ENCODE results near the gene INTS3. TPM values are rescaled to one million over a fixed set of nuclear protein-coding genes. Genes with fewer than 3 reads are reported as not detected.

Gene INTS3
- total and polyA plus RNA-seq, 2 donors (not counting 1 experiment from before 2014, with no cell fraction given), result 31.4 to 37.3 TPM

DNA sequence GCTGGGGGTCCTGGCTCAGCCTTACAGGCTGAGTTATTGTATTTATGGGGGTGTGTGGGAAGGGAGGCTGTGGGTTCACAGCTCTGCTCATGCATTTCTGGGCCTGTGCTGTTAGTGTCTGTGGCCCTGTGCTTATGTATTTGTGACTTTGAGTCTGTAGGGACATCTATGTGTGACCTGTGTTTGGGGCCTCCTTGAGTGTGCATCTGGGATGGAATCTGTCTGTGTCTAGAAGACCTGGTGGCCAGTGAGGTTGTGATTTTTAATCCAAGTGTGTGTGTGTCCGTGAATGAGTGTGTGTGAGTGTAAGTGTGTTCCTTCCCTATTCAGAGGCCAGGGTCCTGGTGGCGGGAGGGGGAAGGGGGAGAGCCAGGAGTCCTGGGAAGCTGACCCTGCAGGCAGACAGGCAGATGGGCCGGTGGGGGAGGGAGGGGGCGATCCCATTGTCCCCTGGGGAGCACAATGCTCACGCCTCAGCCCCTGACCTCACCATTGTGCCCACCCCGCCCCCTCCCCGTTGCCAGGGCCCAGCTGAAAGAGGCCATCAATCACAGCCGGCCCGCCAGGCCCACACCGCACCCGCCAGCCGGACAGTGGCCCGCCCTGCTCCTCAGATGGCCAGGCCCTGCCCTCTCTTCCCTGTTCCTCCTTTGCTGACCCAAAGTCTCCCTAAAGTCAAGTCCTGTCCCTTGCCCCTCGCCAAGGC is 66.9 kb downstream of the INTS3 start:
- H4K20me1 ChIP-seq (ENCODE audit: control insufficient read depth, extremely low read depth, insufficient read depth, low read length), result no peaks in the 10 kb centered on the region
- no peaks in the 10 kb centered on the region for H3K79me2 ChIP-seq (ENCODE audit: control insufficient read depth, insufficient read depth, low read length)
- no peak for DNase-seq (ENCODE audit: low read depth in 2 of 2)
- H3K4me1 ChIP-seq (ENCODE audit: control insufficient read depth, extremely low read depth, insufficient read depth, low read length), result peaks cover 16% of the 10 kb centered on the region
- H3K27ac ChIP-seq (ENCODE audit: insufficient read depth, low read length), result no peak overlapping the region
- H3K9ac ChIP-seq (ENCODE audit: insufficient read depth, low read length), result no peak overlapping the region
- H3K9me3 ChIP-seq (ENCODE audit: control insufficient read depth, insufficient read depth, low read depth, low read length), result no peaks in the 10 kb centered on the region
- no peaks in the 10 kb centered on the region for H3K36me3 ChIP-seq (ENCODE audit: control insufficient read depth, insufficient read depth, low read length)
- H3K4me3 ChIP-seq (replicated peaks in 1 of 4; ENCODE audit: control extremely low read depth in 1 of 4, insufficient read depth in 1 of 4, low read depth in 3 of 4, low read length in 4 of 4), result no peak overlapping the region
- no peak overlapping the region for H3K4me2 ChIP-seq (ENCODE audit: extremely low read depth, insufficient read depth, low read length)
- H2AFZ ChIP-seq (ENCODE audit: low read length), result no peak overlapping the region
- no peaks in the 10 kb centered on the region for H3K27me3 ChIP-seq (ENCODE audit: control insufficient read depth, insufficient read depth, low read length)
- no peak for TF ChIP-seq EZH2 (IDR thresholded peaks at IDR 0.05; ENCODE audit: low read length, missing control alignments)
- no peak for TF ChIP-seq CTCF (conservative IDR thresholded peaks at IDR 0.05 in 1 of 2, IDR thresholded peaks at IDR 0.05 in 1 of 2; ENCODE audit: low read depth in 1 of 2, low read length in 2 of 2)

DNA sequence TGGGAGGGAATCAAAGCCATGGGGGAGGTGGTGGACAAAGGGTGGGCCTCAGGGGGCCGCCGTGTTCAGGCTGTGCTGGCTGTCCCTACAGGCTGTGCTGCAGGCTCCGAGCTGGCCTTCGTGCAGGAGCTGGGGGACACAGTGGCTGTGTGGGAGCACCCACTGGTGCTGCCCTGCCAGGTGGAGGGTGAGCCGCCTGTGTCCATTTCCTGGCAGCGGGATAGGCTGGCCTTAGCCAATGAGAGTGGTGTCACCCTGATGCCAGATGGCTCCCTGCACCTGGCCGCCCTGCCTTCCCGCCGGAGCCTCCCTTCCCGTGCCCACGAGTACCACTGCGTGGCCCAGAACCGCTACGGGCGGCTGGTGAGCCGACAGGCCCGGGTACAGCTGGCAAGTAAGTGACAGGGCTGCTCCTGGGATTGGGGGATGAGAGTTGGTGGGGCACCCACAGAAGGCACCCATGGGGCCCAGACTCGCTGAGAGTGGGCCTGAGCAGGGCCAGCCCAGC is 67.5 kb downstream of the INTS3 start:
- no peak for TF ChIP-seq CTCF (conservative IDR thresholded peaks at IDR 0.05 in 1 of 2, IDR thresholded peaks at IDR 0.05 in 1 of 2; ENCODE audit: low read depth in 1 of 2, low read length in 2 of 2)
- no peak for TF ChIP-seq EZH2 (IDR thresholded peaks at IDR 0.05; ENCODE audit: low read length, missing control alignments)
- no peak overlapping the region for H3K4me2 ChIP-seq (ENCODE audit: extremely low read depth, insufficient read depth, low read length)
- H3K79me2 ChIP-seq (ENCODE audit: control insufficient read depth, insufficient read depth, low read length), result no peaks in the 10 kb centered on the region
- no peaks in the 10 kb centered on the region for H3K36me3 ChIP-seq (ENCODE audit: control insufficient read depth, insufficient read depth, low read length)
- H3K9me3 ChIP-seq (ENCODE audit: control insufficient read depth, insufficient read depth, low read depth, low read length), result no peaks in the 10 kb centered on the region
- no peak overlapping the region for H3K4me3 ChIP-seq (replicated peaks in 1 of 4; ENCODE audit: control extremely low read depth in 1 of 4, insufficient read depth in 1 of 4, low read depth in 3 of 4, low read length in 4 of 4)
- DNase-seq (ENCODE audit: low read depth in 2 of 2), result no peak
- no peaks in the 10 kb centered on the region for H4K20me1 ChIP-seq (ENCODE audit: control insufficient read depth, extremely low read depth, insufficient read depth, low read length)
- H3K27me3 ChIP-seq (ENCODE audit: control insufficient read depth, insufficient read depth, low read length), result no peaks in the 10 kb centered on the region
- H3K4me1 ChIP-seq (ENCODE audit: control insufficient read depth, extremely low read depth, insufficient read depth, low read length), result peaks cover 10% of the 10 kb centered on the region
- no peak overlapping the region for H2AFZ ChIP-seq (ENCODE audit: low read length)
- H3K9ac ChIP-seq (ENCODE audit: insufficient read depth, low read length), result no peak overlapping the region
- no peak overlapping the region for H3K27ac ChIP-seq (ENCODE audit: insufficient read depth, low read length)

DNA sequence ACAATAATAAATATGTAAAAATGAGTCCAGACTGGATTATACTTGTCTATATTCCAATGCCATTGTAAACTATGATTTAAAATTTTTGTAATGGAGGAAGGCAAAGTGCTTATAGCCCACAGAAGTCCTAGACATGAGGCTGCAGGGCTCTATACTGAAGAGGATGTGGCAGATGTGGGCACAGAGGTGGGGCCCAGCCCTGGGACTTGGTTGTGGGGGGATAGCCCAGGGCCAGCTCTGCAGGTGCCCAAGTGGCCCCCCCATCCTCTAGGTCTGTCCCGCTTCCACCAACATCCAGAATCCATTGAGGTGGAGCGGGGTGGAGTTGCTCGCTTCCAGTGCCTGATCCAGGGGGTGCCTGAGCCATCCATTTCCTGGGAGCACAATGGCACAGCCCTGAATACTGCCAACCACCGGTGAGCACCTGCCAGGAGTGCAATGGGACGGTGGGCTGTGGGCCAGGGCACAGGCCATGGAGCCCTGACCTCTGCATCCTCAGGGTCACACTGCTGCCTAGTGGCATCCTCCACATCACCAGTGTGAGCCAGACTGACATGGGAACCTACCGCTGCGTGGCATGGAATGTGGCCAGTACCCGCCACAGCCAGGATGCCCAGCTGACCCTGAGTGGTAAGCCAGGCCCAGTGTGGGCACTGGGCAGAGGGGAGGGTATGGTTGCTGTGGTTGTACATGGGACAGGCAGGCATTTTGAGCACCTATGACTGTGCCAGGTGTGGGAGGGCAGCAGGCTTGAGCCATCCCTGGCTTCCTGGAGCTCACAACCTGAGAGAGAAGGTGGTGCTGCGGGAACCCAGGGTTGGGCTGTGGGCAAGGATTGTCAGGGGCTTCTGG is 68.3 kb downstream of the INTS3 start:
- DNase-seq (ENCODE audit: low read depth in 2 of 2), result no peak
- Histone ChIP-seq H2AFZ (ENCODE audit: low read length) (no peak overlapping the region), H3K4me1 (ENCODE audit: control insufficient read depth, extremely low read depth, insufficient read depth, low read length) (peaks cover 6% of the 10 kb centered on the region), H3K27ac (ENCODE audit: insufficient read depth, low read length) (no peak overlapping the region), H3K9ac (ENCODE audit: insufficient read depth, low read length) (no peak overlapping the region), H3K36me3 (ENCODE audit: control insufficient read depth, insufficient read depth, low read length) (no peaks in the 10 kb centered on the region), H3K9me3 (ENCODE audit: control insufficient read depth, insufficient read depth, low read depth, low read length) (no peaks in the 10 kb centered on the region), H3K79me2 (ENCODE audit: control insufficient read depth, insufficient read depth, low read length) (no peaks in the 10 kb centered on the region), H4K20me1 (ENCODE audit: control insufficient read depth, extremely low read depth, insufficient read depth, low read length) (no peaks in the 10 kb centered on the region), H3K4me2 (ENCODE audit: extremely low read depth, insufficient read depth, low read length) (no peak overlapping the region), H3K27me3 (ENCODE audit: control insufficient read depth, insufficient read depth, low read length) (no peaks in the 10 kb centered on the region), H3K4me3 (replicated peaks in 1 of 4; ENCODE audit: control extremely low read depth in 1 of 4, insufficient read depth in 1 of 4, low read depth in 3 of 4, low read length in 4 of 4) (no peak overlapping the region)
- no peak for TF ChIP-seq CTCF (conservative IDR thresholded peaks at IDR 0.05 in 1 of 2, IDR thresholded peaks at IDR 0.05 in 1 of 2; ENCODE audit: low read depth in 1 of 2, low read length in 2 of 2)
- no peak for TF ChIP-seq EZH2 (IDR thresholded peaks at IDR 0.05; ENCODE audit: low read length, missing control alignments)
